ENCODE results near the gene NOL3.
A peak's percentile ranks its signal among the peaks of the same experiment; 100 is the strongest.

NOL3 gene

DNA sequence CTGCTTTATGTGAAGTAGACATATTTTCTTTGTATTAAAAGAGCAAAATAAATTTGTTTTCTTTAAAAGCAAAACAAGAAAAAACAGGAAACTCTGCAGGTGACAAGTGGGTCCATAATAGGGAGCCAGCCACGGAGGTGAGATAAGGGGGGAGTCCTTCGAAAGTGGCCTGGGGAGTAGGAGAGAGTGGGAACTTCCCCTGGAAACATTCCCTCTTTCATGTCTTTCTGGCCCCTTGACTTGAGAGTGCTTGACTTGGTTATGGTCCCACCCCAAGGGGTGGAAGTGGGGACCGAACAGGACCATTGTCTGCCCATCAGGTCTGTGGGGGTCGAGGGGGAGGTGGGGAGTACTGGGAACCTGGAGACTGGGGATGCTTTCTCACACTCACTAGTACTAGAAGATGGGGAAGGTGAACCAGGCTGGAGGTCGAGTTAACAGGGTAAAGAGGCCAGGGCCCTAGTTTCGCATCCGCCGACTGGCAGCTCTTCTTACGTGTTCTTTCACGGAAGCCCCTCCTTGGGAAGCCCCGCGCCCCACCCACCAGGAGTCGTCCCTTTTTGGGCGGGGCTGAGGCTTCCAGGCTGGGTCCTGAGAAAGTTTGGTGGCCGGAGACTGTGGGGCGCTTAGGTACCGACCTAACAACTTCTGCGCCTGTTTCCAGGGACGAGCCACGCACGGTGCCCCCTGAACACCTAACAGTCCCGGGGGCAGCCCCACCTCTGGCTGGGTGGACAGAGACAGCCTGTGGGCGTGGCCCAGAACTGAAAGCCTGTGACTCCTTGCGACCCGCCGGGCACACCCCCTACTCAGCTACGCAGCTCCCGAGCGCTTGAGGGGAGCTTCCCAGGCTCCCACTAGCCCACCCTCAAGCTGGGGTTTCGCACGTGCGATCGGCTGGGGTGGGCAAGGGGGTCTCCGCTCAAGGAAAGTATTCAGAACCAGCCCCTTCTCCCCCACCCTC is 11.4 kb upstream of the NOL3 start:
- no peak for DNase-seq (ENCODE audit: low spot score)
- peak overlapping the region; percentile 82 for H3K27ac ChIP-seq
- CTCF ChIA-PET = interaction anchor here (0.7 kb wide), 1 partner anchor 27 kb away, joined by 3 read pairs; no protein-coding TSS in a partner anchor
- POLR2A ChIA-PET (ENCODE audit: low non-redundant PET) = interaction anchor here (1.0 kb wide), 1 partner anchor 188 kb away, joined by 3 read pairs; no protein-coding TSS in a partner anchor
- TF ChIP-seq, protein P1, sequence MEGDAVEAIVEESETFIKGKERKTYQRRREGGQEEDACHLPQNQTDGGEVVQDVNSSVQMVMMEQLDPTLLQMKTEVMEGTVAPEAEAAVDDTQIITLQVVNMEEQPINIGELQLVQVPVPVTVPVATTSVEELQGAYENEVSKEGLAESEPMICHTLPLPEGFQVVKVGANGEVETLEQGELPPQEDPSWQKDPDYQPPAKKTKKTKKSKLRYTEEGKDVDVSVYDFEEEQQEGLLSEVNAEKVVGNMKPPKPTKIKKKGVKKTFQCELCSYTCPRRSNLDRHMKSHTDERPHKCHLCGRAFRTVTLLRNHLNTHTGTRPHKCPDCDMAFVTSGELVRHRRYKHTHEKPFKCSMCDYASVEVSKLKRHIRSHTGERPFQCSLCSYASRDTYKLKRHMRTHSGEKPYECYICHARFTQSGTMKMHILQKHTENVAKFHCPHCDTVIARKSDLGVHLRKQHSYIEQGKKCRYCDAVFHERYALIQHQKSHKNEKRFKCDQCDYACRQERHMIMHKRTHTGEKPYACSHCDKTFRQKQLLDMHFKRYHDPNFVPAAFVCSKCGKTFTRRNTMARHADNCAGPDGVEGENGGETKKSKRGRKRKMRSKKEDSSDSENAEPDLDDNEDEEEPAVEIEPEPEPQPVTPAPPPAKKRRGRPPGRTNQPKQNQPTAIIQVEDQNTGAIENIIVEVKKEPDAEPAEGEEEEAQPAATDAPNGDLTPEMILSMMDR (conservative IDR thresholded peaks at IDR 0.05; ENCODE audit: low read depth) = no peak

DNA sequence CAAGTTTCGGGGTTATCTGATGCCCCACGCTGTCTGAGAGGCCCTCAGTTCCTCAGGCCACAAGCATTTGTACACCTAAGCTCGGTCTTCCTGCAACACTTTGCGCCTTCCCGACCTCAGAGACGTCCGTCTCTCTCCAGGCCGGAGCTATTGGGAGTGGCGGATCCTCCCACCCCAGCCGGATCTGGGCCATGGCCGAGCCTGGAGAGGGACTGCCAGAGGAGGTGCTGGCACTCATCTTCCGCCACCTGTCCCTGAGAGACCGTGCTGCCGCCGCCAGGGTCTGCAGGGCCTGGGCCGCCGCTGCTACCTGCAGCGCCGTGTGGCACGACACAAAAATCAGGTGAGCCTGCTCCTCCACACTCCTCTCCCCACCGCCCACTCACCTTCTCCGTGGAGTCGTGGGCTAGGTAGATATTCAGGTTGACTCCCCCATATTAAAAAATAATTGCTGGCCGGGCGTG is 8.7 kb upstream of the NOL3 start:
- TF ChIP-seq, protein P1 (conservative IDR thresholded peaks at IDR 0.05; ENCODE audit: low read depth) = no peak
- no peak for DNase-seq (ENCODE audit: low spot score)
- ChIA-PET CTCF (interaction anchor here (1.0 kb wide), 1 partner anchor 18 kb away, joined by 3 read pairs; no protein-coding TSS in a partner anchor), POLR2A (ENCODE audit: low non-redundant PET) (no interaction called here)
- H3K27ac ChIP-seq = peak overlapping the region; percentile 82

DNA sequence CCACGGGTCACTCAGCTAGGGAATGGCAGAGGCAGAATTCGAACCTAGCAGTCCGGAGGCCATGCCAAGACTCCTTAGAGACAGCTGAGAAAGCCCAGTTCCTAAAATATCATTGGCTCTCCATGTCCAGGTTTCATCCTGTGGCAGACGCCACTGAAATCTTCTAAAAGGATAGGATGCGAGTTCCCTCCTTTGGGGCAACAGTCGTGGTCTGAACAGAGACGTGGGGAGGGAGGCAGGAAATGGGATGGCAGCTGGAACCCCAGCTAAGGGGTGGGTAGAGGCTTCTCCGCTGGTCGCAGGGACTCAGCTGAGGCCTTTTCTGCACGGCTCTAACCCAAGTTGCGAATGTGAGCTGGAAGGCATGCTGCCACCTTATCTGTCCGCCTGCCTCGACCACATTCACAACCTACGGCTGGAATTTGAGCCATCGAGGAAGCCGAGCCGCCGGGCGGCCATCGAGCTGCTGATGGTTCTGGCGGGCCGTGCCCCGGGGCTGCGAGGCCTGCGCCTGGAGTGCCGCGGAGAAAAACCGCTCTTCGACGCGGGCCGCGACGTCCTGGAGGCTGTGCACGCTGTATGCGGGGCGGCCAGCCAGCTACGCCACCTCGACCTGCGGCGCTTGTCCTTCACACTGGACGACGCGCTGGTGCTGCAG is 7.7 kb upstream of the NOL3 start:
- CTCF ChIA-PET = interaction anchor here (0.6 to 1.4 kb wide), 5 partner anchors 12 to 184 kb away, joined by 3 to 5 read pairs (median 3); no protein-coding TSS in a partner anchor
- POLR2A ChIA-PET (ENCODE audit: low non-redundant PET) = interaction anchor here (1.2 kb wide), 1 partner anchor 12 kb away, joined by 6 read pairs; no protein-coding TSS in a partner anchor
- TF ChIP-seq, protein P1 (conservative IDR thresholded peaks at IDR 0.05; ENCODE audit: low read depth) = no peak
- DNase-seq (ENCODE audit: low spot score) = no peak
- peak overlapping the region; percentile 98 for H3K27ac ChIP-seq

DNA sequence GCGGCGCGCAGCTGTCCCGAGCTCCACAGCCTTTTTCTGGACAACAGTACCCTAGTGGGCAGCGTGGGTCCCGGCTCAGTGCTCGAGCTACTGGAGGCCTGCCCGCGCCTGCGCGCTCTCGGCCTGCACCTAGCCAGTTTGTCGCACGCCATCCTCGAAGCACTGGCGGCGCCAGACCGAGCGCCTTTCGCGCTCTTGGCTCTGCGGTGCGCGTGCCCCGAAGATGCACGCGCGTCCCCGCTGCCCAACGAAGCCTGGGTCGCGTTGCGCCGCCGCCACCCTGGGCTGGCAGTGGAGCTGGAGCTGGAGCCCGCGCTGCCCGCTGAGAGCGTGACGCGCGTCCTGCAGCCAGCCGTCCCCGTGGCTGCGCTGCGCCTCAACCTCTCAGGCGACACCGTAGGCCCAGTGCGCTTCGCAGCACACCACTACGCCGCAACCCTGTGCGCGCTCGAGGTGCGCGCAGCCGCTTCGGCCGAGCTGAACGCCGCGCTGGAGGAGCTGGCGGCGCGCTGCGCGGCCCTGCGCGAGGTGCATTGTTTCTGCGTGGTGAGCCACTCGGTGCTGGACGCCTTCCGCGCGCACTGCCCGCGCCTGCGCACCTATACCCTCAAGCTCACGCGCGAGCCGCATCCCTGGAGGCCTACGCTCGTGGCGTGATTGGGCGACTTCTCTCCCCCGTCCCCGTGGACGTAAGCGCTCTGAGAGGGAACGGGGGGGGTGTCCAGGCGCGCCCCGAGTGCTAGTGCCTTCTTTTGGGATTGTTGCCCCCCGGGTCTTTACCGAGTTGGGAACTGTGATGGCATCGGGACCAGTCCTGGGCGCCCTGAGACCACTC is 7.0 kb upstream of the NOL3 start:
- CTCF ChIA-PET = interaction anchor here (0.6 to 1.4 kb wide), 6 partner anchors 8 to 119 kb away, joined by 3 to 5 read pairs (median 3); no protein-coding TSS in a partner anchor
- TF ChIP-seq, protein P1 (conservative IDR thresholded peaks at IDR 0.05; ENCODE audit: low read depth) = no peak

DNA sequence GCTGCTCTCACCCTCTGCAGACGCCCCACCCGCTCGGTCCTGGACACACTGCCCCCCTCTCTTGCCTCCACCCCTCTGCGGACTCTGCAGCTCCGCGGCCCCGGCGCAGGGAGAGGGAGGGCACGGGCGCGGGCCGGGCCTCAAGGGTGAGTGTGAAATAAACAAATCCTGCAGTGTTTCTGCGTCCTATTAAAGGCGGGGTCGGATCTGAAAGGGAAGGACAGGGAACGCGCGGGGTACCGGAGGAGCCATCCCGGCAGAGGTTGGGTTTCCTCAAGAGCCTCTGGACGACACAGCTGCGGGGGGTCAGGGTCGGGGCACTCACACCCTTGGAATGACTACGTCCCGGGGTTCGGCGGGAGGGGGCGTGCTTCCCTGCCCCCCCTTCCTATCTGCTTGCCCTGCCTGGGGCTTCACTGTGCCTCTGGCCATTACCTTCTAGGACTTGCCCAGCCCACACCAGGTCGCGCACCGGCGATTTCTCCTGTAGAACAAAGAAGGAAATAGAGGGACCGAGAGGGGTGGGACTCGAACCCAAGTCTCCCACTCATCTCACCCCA is 6.3 kb upstream of the NOL3 start:
- ChIA-PET POLR2A (ENCODE audit: low non-redundant PET) (interaction anchor here (1.2 kb wide), 1 partner anchor 11 kb away, joined by 6 read pairs; no protein-coding TSS in a partner anchor), CTCF (interaction anchor here (0.6 to 1.4 kb wide), 4 partner anchors 8 to 15 kb away, joined by 3 to 4 read pairs (median 3); no protein-coding TSS in a partner anchor)
- H3K27ac ChIP-seq = peak overlapping the region; percentile 98
- TF ChIP-seq, protein P1 (conservative IDR thresholded peaks at IDR 0.05; ENCODE audit: low read depth) = no peak
- no peak for DNase-seq (ENCODE audit: low spot score)

More for the DNA sequence above, 7.0 kb upstream of the NOL3 start:
- POLR2A ChIA-PET (ENCODE audit: low non-redundant PET) = interaction anchor here (1.2 kb wide), 1 partner anchor 11 kb away, joined by 6 read pairs; no protein-coding TSS in a partner anchor
- DNase-seq (ENCODE audit: low spot score) = no peak
- H3K27ac ChIP-seq = peak overlapping the region; percentile 98

Measured in RWPE1 (cell line).